Spinal cord (tissue), 10 donors: Measurements from ENCODE around the gene SYCN. TPM values are rescaled to one million over a fixed set of nuclear protein-coding genes. Genes with fewer than 3 reads are reported as not detected.

ENCODE experiments used
- DNase-seq, 6 donors: peaks; one replicate each; pipeline versions ENCODE4 v3.0.0 to v3.0.0-alpha.2; 2013 to 2015; ENCODE audit warnings: low spot score in 6 of 6, low read depth in 4 of 6
- H3K27ac ChIP-seq: one replicate; pipeline ENCODE4 v1.5.1; 2013; ENCODE audit warnings: low read depth, low read length, control low read depth
- H3K27me3 ChIP-seq: one replicate; pipeline ENCODE4 v1.6.1; 2013; ENCODE audit warnings: low read length; ENCODE audit not compliant: control insufficient read depth, insufficient read depth
- H3K36me3 ChIP-seq: one replicate; pipeline ENCODE4 v1.6.1; 2013; ENCODE audit warnings: low read length; ENCODE audit not compliant: control insufficient read depth, insufficient read depth
- H3K4me1 ChIP-seq: one replicate; pipeline ENCODE4 v1.6.1; 2013; ENCODE audit warnings: low read length; ENCODE audit not compliant: control insufficient read depth, insufficient read depth
- H3K4me3 ChIP-seq: one replicate; pipeline ENCODE4 v1.5.1; 2013; ENCODE audit warnings: low read depth, low read length, control low read depth
- H3K9me3 ChIP-seq: one replicate; pipeline ENCODE4 v1.6.1; 2013; ENCODE audit warnings: low read length; ENCODE audit not compliant: control insufficient read depth, insufficient read depth
- WGBS: methylation state at CpG from one replicate; pipeline ENCODE4 v1.1.5; 2013; ENCODE audit warnings: missing lambda C conversion rate; ENCODE audit not compliant: insufficient coverage; 5-methylcytosine and 5-hydroxymethylcytosine counted together
- polyA plus RNA-seq, 2 donors: library from polyadenylated mRNA; unstranded; fragments of 120-200 nt; gene quantifications; one replicate each; pipeline ENCODE4 v1.2.1, GENCODE V29; 2013; ENCODE audit not compliant: insufficient read length in 2 of 2
- total RNA-seq, 2 donors: library from RNA; depleted of rRNA in 1 of 2; stranded (reverse); fragments of 120-200 nt in 1 of 2; fragments of >200 nt in 1 of 2; gene quantifications; one replicate each; pipeline versions ENCODE4 v1.2.3 to v1.2.4, GENCODE V29; 2013 to 2014
- donor health status: healthy.

The SYCN gene
- total and polyA plus RNA-seq, 4 donors: not detected

- H3K27me3 ChIP-seq: no peaks in the 10 kb centered on the region
- H3K4me1 ChIP-seq: peaks cover 52% of the 10 kb centered on the region
- no peak overlapping the region for H3K4me3 ChIP-seq
- H3K27ac ChIP-seq: peak overlapping the region; percentile 47
- peaks cover 58% of the 10 kb centered on the region for H3K36me3 ChIP-seq
- peak in 1 of 6 donors; percentile 69 for DNase-seq
- no peaks in the 10 kb centered on the region for H3K9me3 ChIP-seq
- 65% methylated on average over 7 of the region's 8 CpGs for WGBS
Measured at GRCh38 chr19:39160523-39160861, 43.6 kb downstream of the SYCN start.

- H3K36me3 ChIP-seq: peaks cover 57% of the 10 kb centered on the region
- DNase-seq: no peak
- H3K27ac ChIP-seq: no peak overlapping the region
- WGBS: 86% methylated on average over 8 of the region's 12 CpGs
- peaks cover 55% of the 10 kb centered on the region for H3K4me1 ChIP-seq
- H3K4me3 ChIP-seq: no peak overlapping the region
- no peaks in the 10 kb centered on the region for H3K27me3 ChIP-seq
- H3K9me3 ChIP-seq: no peaks in the 10 kb centered on the region
Measured at GRCh38 chr19:39158646-39159260, 45.3 kb downstream of the SYCN start.

- no peak overlapping the region for H3K27ac ChIP-seq
- H3K27me3 ChIP-seq: no peaks in the 10 kb centered on the region
- peaks cover 53% of the 10 kb centered on the region for H3K4me1 ChIP-seq
- peaks cover 52% of the 10 kb centered on the region for H3K36me3 ChIP-seq
- H3K9me3 ChIP-seq: no peaks in the 10 kb centered on the region
- no peak for DNase-seq
- 96% methylated on average over 13 of the region's 15 CpGs for WGBS
- H3K4me3 ChIP-seq: no peak overlapping the region
Measured at GRCh38 chr19:39157997-39158389, 46.1 kb downstream of the SYCN start.

- Histone ChIP-seq H3K36me3 (peaks cover 48% of the 10 kb centered on the region), H3K27me3 (no peaks in the 10 kb centered on the region), H3K4me1 (peaks cover 51% of the 10 kb centered on the region), H3K27ac (no peak overlapping the region), H3K4me3 (peak overlapping the region; percentile 18), H3K9me3 (no peaks in the 10 kb centered on the region)
- WGBS: 84% methylated on average over 21 of the region's 23 CpGs
- no peak for DNase-seq
Measured at GRCh38 chr19:39157275-39157996, 46.6 kb downstream of the SYCN start.

- no peak overlapping the region for H3K27ac ChIP-seq
- no peaks in the 10 kb centered on the region for H3K9me3 ChIP-seq
- peaks cover 47% of the 10 kb centered on the region for H3K36me3 ChIP-seq
- H3K27me3 ChIP-seq: no peaks in the 10 kb centered on the region
- no peak for DNase-seq
- peaks cover 51% of the 10 kb centered on the region for H3K4me1 ChIP-seq
- peak overlapping the region; percentile 18 for H3K4me3 ChIP-seq
- 75% methylated on average over 22 of the region's 24 CpGs for WGBS
Measured at GRCh38 chr19:39156326-39157230, 47.5 kb downstream of the SYCN start.

GRCh38 chr19:39155741-39156140 lies 48.3 kb downstream of the SYCN start:
- 89% methylated on average over 11 of the region's 15 CpGs for WGBS
- Histone ChIP-seq H3K4me1 (peaks cover 43% of the 10 kb centered on the region), H3K27me3 (no peaks in the 10 kb centered on the region), H3K36me3 (peaks cover 41% of the 10 kb centered on the region), H3K4me3 (no peak overlapping the region), H3K27ac (no peak overlapping the region), H3K9me3 (no peaks in the 10 kb centered on the region)
- DNase-seq: no peak

GRCh38 chr19:39155114-39155700 lies 48.9 kb downstream of the SYCN start:
- Histone ChIP-seq H3K4me1 (peaks cover 38% of the 10 kb centered on the region), H3K4me3 (no peak overlapping the region), H3K27ac (no peak overlapping the region), H3K9me3 (no peaks in the 10 kb centered on the region), H3K36me3 (peaks cover 41% of the 10 kb centered on the region), H3K27me3 (no peaks in the 10 kb centered on the region)
- no peak for DNase-seq
- 82% methylated on average over 11 of the region's 11 CpGs for WGBS

- Histone ChIP-seq H3K27me3 (no peaks in the 10 kb centered on the region), H3K27ac (no peak overlapping the region), H3K36me3 (peaks cover 37% of the 10 kb centered on the region), H3K4me1 (peaks cover 32% of the 10 kb centered on the region), H3K9me3 (no peaks in the 10 kb centered on the region), H3K4me3 (no peak overlapping the region)
- WGBS: 91% methylated on average over 5 of the region's 11 CpGs
- no peak for DNase-seq
Measured at GRCh38 chr19:39154629-39155100, 49.4 kb downstream of the SYCN start.

- no peaks in the 10 kb centered on the region for H3K9me3 ChIP-seq
- DNase-seq: no peak
- H3K4me1 ChIP-seq: peaks cover 31% of the 10 kb centered on the region
- H3K36me3 ChIP-seq: peaks cover 35% of the 10 kb centered on the region
- no peak overlapping the region for H3K4me3 ChIP-seq
- 75% methylated on average over 10 of the region's 13 CpGs for WGBS
- no peaks in the 10 kb centered on the region for H3K27me3 ChIP-seq
- H3K27ac ChIP-seq: no peak overlapping the region
Measured at GRCh38 chr19:39154100-39154628, 49.9 kb downstream of the SYCN start.
